ENCODE measurements around the gene REEP5.

The REEP5 gene

GRCh38 chr5:112933105-112933504 is 11.1 kb upstream of the REEP5 start (continued):
- TF ChIP-seq PATZ1 (CRISPR knock-in tag; IDR thresholded peaks at IDR 0.05; ENCODE audit: borderline replicate concordance) (no peak), POU6F1 (CRISPR knock-in tag; IDR thresholded peaks at IDR 0.05; ENCODE audit: borderline replicate concordance, low read depth) (no peak)

GRCh38 chr5:112931473-112931872 is 9.4 kb upstream of the REEP5 start:
- TF ChIP-seq ISL1 (CRISPR knock-in tag; IDR thresholded peaks at IDR 0.05), result peak; percentile 97
- TF ChIP-seq CSDC2 (CRISPR knock-in tag; IDR thresholded peaks at IDR 0.05), result no peak
- TF ChIP-seq RARB (CRISPR knock-in tag; IDR thresholded peaks at IDR 0.05), result no peak
- TF ChIP-seq POU6F1 (CRISPR knock-in tag; IDR thresholded peaks at IDR 0.05; ENCODE audit: borderline replicate concordance, low read depth), result peak; percentile 65; the same call in 1 of the 2 replicates
- TF ChIP-seq TCF4 (CRISPR knock-in tag; IDR thresholded peaks at IDR 0.05; ENCODE audit: borderline replicate concordance), result no peak
- no peak for TF ChIP-seq ARNTL (CRISPR knock-in tag; IDR thresholded peaks at IDR 0.05; ENCODE audit: borderline replicate concordance, low read depth)
- TF ChIP-seq SNAI2 (CRISPR knock-in tag; IDR thresholded peaks at IDR 0.05), result no peak
- peak; percentile 62; the same call in 1 of the 2 replicates for TF ChIP-seq ZC3H10 (CRISPR knock-in tag; IDR thresholded peaks at IDR 0.05)
- TF ChIP-seq PATZ1 (CRISPR knock-in tag; IDR thresholded peaks at IDR 0.05; ENCODE audit: borderline replicate concordance), result peak; percentile 78
- peak; percentile 85; the same call in 1 of the 2 replicates for TF ChIP-seq TOX (CRISPR knock-in tag; IDR thresholded peaks at IDR 0.05; ENCODE audit: borderline replicate concordance)
- peak; percentile 54 for ATAC-seq

- ATAC-seq, result no peak
- TF ChIP-seq RARB (CRISPR knock-in tag; IDR thresholded peaks at IDR 0.05) (no peak), SNAI2 (CRISPR knock-in tag; IDR thresholded peaks at IDR 0.05) (no peak), ZNF8 (CRISPR knock-in tag; IDR thresholded peaks at IDR 0.05) (no peak), ZNF70 (CRISPR knock-in tag; IDR thresholded peaks at IDR 0.05) (no peak), GLIS3 (CRISPR knock-in tag; IDR thresholded peaks at IDR 0.05) (no peak), ISL1 (CRISPR knock-in tag; IDR thresholded peaks at IDR 0.05) (no peak), ARNTL (CRISPR knock-in tag; IDR thresholded peaks at IDR 0.05; ENCODE audit: borderline replicate concordance, low read depth) (no peak), ZNF565 (CRISPR knock-in tag; conservative IDR thresholded peaks at IDR 0.05; ENCODE audit: low read depth) (no peak), TSHZ2 (CRISPR knock-in tag; IDR thresholded peaks at IDR 0.05) (no peak), CSRNP3 (CRISPR knock-in tag; IDR thresholded peaks at IDR 0.05) (no peak), CREB5 (CRISPR knock-in tag; IDR thresholded peaks at IDR 0.05; ENCODE audit: low read depth) (no peak), TCF4 (CRISPR knock-in tag; IDR thresholded peaks at IDR 0.05; ENCODE audit: borderline replicate concordance) (no peak), PATZ1 (CRISPR knock-in tag; IDR thresholded peaks at IDR 0.05; ENCODE audit: borderline replicate concordance) (no peak), ZC3H10 (CRISPR knock-in tag; IDR thresholded peaks at IDR 0.05) (no peak), CSDC2 (CRISPR knock-in tag; IDR thresholded peaks at IDR 0.05) (no peak), OSR1 (CRISPR knock-in tag; IDR thresholded peaks at IDR 0.05) (no peak), POU6F1 (CRISPR knock-in tag; IDR thresholded peaks at IDR 0.05; ENCODE audit: borderline replicate concordance, low read depth) (no peak), ESRRG (CRISPR knock-in tag; IDR thresholded peaks at IDR 0.05) (no peak)
These were observed 8.0 kb upstream of the REEP5 start for GRCh38 chr5:112930082-112930344.

Data from SK-N-SH treated with all-trans-retinoic acid at 6 μM for 48 hours (cell line).